C4-2B (cell line): ENCODE measurements around the gene ATRNL1.

ENCODE experiments used
- CTCF ChIP-seq: fragments of 450-650 bp; conservative IDR thresholded peaks from 2 replicates; pipeline ENCODE4 v1.5.1; 2017; ENCODE audit warnings: mild to moderate bottlenecking
- ZFX ChIP-seq: fragments of 450-650 bp; IDR thresholded peaks from 2 replicates; pipeline ENCODE4 v1.6.1; 2017

GRCh38 chr10:115964827-115965226 lies 871.7 kb downstream of the ATRNL1 start:
- TF ChIP-seq CTCF (no peak), ZFX (no peak)
